SU-DHL-6 (cell line): ENCODE results near the gene FRRS1L.

Experiments
- H2AFZ ChIP-seq: fragments of 200-600 bp; sonication (generic); 2 replicates; pipeline ENCODE4 v1.6.1; 2014; ENCODE audit warnings: low read depth, mild to moderate bottlenecking, moderate library complexity, mixed read lengths, antibody characterized with exemption, low read length; ENCODE audit not compliant: severe bottlenecking
- H3F3A ChIP-seq: fragments of 200-600 bp; shearing (Covaris generic); 2 replicates; pipeline ENCODE4 v1.6.0; 2016; ENCODE audit warnings: antibody characterized with exemption, mild to moderate bottlenecking; ENCODE audit not compliant: insufficient read depth
- H3K27ac ChIP-seq: fragments of 200-600 bp; sonication (generic); 2 replicates; pipeline ENCODE4 v1.5.1; 2016; ENCODE audit warnings: low read depth, mild to moderate bottlenecking, low read length, moderate library complexity, mixed read lengths
- H3K27me3 ChIP-seq: fragments of 200-600 bp; sonication (generic), shearing (Covaris generic); 2 replicates; pipeline ENCODE4 v1.6.0; 2014; ENCODE audit warnings: mild to moderate bottlenecking, low read length
- H3K36me3 ChIP-seq: fragments of 200-600 bp; sonication (generic); 2 replicates; pipeline ENCODE4 v1.6.1; 2014; ENCODE audit warnings: mild to moderate bottlenecking, low read length, mixed read lengths
- H3K4me2 ChIP-seq: fragments of 300-600, 200-600 bp; shearing (Covaris generic), sonication (generic); 2 replicates; pipeline ENCODE4 v1.6.0; 2014; ENCODE audit warnings: low read length, low read depth, mild to moderate bottlenecking; ENCODE audit not compliant: poor library complexity, severe bottlenecking
- H3K4me3 ChIP-seq: fragments of 200-600 bp; sonication (generic); 2 replicates; pipeline ENCODE4 v1.5.1; 2014; ENCODE audit warnings: antibody characterized with exemption, low read length, mild to moderate bottlenecking, mixed read lengths; ENCODE audit not compliant: insufficient read depth, poor library complexity, severe bottlenecking
- H3K79me2 ChIP-seq: fragments of 200-600 bp; sonication (generic); 2 replicates; pipeline ENCODE4 v1.6.1; 2014; ENCODE audit warnings: mild to moderate bottlenecking, low read length, moderate library complexity; ENCODE audit not compliant: insufficient read depth
- H3K9ac ChIP-seq: fragments of 200-600 bp; sonication (generic); 2 replicates; pipeline ENCODE4 v1.7.0; 2014; ENCODE audit warnings: mild to moderate bottlenecking, low read length
- H3K9me2 ChIP-seq: fragments of 200-600 bp; sonication (generic); replicated peaks from 2 replicates; pipeline ENCODE4 v1.6.1; 2014; ENCODE audit warnings: low read length; ENCODE audit not compliant: insufficient read depth
- H3K9me3 ChIP-seq: fragments of 200-600 bp; sonication (generic); 2 replicates; pipeline ENCODE4 v1.6.1; 2014; ENCODE audit warnings: low read length, mixed read lengths; ENCODE audit not compliant: insufficient read depth
- H4K20me1 ChIP-seq: fragments of 200-600 bp; sonication (generic); 2 replicates; pipeline ENCODE4 v1.6.1; 2014; ENCODE audit warnings: low read depth, mild to moderate bottlenecking, antibody characterized with exemption, low read length, moderate library complexity, mixed read lengths
- EZH2phosphoT487 ChIP-seq: fragments of 200-600 bp; sonication (generic), shearing (Covaris generic); conservative IDR thresholded peaks from 2 replicates; pipeline ENCODE4 v1.6.1; 2018; ENCODE audit warnings: mild to moderate bottlenecking, antibody characterized with exemption, low read length, moderate library complexity, mixed read lengths
- TF ChIP-seq, protein P1 (sequence below): fragments of 200-600 bp; sonication (generic); IDR thresholded peaks from one replicate; pipeline ENCODE4 v1.5.1; 2017; ENCODE audit warnings: antibody characterized with exemption, mild to moderate bottlenecking, low read length, moderate library complexity; ENCODE audit not compliant: insufficient read depth, poor library complexity, severe bottlenecking

FRRS1L gene

DNA sequence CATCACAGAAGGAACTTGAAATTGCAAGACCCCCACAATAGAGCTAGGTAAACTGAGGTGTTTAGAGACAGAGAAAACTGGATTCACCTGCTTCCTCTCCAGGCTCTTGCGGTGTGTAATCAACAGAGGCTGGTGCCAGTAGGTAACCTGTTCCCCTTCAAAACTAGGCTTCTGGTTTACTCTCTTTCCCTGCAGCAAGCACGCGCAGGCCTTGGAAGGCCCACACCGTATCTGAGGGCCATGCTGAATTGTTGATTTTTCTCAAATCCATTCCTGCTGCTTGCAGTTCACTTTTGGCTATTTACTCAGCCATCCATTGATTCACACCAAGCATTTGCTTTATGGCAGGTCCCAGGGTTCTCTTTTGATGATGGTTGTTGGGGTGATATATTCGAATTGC, 667 bp upstream of the FRRS1L start:
- Histone ChIP-seq H2AFZ (no peak overlapping the region), H3K36me3 (no peaks in the 10 kb centered on the region), H3K9ac (no peak overlapping the region), H3F3A (no peaks in the 10 kb centered on the region), H3K79me2 (no peaks in the 10 kb centered on the region), H3K9me3 (no peaks in the 10 kb centered on the region), H3K4me2 (no peak overlapping the region), H4K20me1 (no peaks in the 10 kb centered on the region), H3K9me2 (no peaks in the 10 kb centered on the region), H3K27me3 (no peaks in the 10 kb centered on the region), H3K4me3 (no peak overlapping the region), H3K27ac (no peak overlapping the region)
- no peak for TF ChIP-seq EZH2phosphoT487
- TF ChIP-seq, protein P1, sequence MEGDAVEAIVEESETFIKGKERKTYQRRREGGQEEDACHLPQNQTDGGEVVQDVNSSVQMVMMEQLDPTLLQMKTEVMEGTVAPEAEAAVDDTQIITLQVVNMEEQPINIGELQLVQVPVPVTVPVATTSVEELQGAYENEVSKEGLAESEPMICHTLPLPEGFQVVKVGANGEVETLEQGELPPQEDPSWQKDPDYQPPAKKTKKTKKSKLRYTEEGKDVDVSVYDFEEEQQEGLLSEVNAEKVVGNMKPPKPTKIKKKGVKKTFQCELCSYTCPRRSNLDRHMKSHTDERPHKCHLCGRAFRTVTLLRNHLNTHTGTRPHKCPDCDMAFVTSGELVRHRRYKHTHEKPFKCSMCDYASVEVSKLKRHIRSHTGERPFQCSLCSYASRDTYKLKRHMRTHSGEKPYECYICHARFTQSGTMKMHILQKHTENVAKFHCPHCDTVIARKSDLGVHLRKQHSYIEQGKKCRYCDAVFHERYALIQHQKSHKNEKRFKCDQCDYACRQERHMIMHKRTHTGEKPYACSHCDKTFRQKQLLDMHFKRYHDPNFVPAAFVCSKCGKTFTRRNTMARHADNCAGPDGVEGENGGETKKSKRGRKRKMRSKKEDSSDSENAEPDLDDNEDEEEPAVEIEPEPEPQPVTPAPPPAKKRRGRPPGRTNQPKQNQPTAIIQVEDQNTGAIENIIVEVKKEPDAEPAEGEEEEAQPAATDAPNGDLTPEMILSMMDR: no peak

DNA sequence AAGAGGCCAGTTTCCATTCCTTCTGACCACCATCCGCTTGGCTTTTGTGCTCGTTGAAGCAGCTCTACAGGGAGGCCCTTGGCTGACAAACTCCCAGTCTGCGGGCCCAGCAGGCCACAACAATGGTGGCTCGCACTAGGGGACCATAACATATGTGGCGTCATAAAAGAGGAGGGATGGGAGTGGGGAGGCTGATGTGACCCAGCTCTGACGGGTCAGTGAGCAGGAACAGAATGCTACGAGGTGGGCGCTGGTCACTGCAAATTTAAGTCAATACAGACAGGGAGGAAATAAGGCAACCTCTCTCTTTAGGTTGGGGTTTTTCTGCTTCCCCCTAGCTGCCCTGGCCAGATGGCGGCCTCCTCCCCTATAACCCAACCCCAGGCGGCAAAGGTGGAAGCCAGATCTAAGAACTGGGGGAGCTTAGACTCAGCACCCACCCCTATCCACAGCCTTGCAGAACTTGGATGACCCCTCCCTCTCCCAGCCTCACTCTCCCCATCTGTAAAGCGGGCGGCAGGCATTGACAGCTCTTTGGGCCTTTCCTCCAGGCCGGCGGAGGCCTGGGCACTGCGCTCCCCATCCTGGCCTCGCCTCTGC, 778 bp downstream of the FRRS1L start:
- H3K27me3 ChIP-seq: no peaks in the 10 kb centered on the region

DNA sequence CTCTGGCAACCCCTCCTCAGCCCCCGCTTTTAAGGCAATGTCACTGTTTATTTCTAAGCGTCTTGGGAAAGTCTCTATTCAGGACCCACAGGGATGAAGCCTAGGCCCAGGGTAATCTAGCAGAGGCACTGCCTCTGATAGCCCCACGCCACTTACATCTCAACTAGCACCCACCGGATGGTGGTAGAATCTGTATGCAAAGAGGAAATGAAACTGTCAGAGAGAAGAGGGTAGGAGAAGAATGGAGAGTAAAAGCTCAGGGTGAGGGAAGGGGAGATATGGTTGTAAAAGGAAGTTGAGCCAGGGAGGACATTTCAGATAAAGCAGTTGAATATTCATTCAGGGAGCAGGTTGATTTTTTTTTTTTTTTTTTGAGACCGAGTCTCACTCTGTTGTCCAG, 3.0 kb downstream of the FRRS1L start:
- Histone ChIP-seq H3K4me3 (no peak overlapping the region), H3K27ac (no peak overlapping the region), H3K9ac (no peak overlapping the region), H4K20me1 (no peaks in the 10 kb centered on the region), H3F3A (no peaks in the 10 kb centered on the region), H3K36me3 (no peaks in the 10 kb centered on the region), H3K9me3 (no peaks in the 10 kb centered on the region), H3K27me3 (no peaks in the 10 kb centered on the region), H3K9me2 (no peaks in the 10 kb centered on the region), H3K4me2 (no peak overlapping the region), H2AFZ (no peak overlapping the region), H3K79me2 (no peaks in the 10 kb centered on the region)
- TF ChIP-seq EZH2phosphoT487: no peak
- TF ChIP-seq, protein P1: no peak

More for the DNA sequence above, 778 bp downstream of the FRRS1L start:
- Histone ChIP-seq H4K20me1 (no peaks in the 10 kb centered on the region), H3K9me3 (no peaks in the 10 kb centered on the region), H3K36me3 (no peaks in the 10 kb centered on the region), H2AFZ (no peak overlapping the region), H3K27ac (no peak overlapping the region), H3K9ac (no peak overlapping the region), H3K9me2 (no peaks in the 10 kb centered on the region), H3K4me3 (no peak overlapping the region), H3K4me2 (no peak overlapping the region), H3K79me2 (no peaks in the 10 kb centered on the region), H3F3A (no peaks in the 10 kb centered on the region)
- TF ChIP-seq EZH2phosphoT487: no peak
- TF ChIP-seq, protein P1: no peak
